HG02623 (cell line): Measurements from ENCODE around the gene CIC.

Experiments used
- ATAC-seq: cut with Tn5 transposase; IDR thresholded peaks from one replicate; pipeline ENCODE4 v1.9.1; 2021; ENCODE audit warnings: moderate library complexity; ENCODE audit not compliant: unreplicated experiment

Gene CIC

DNA sequence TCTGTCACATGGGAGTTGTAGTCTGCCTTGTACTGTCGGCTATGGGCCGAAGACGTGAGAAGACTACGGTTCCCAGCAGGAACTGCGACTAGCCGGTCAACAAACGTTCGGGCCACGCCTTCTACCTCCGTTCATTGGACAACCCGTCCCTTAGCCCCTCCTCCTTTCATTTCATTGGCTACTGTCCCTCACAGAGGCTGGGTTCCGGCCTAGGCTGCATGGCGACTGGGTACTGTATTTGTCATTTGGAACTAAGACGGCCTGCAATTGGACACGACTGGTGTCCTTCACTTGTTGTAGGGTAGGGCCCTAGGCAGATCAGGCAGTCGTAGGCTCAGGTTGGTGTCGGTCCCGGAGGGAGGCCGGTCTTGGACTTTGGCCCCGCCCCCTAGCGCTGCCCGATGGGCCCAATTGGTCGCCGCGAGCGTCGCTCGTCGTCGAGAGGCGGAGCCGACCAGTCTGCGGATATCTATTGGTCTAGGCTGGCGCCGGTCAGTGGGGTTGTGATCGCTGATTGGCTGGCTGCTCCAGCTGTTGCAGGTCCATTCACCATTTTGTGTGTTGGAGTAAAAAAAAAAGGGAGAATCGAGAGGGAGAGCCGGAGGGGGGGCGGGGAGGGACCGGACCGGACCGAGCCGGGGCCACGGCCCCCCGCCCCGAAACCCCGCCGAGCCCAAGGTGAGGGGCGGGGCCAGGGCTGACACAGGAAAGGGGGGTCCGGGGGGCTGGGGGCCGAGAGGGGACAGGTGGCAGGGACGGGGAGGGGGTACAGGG lies at the start of gene CIC:
TSS of gene CIC (plus strand) at position 549 of the 774 bp plus-strand sequence. CDS start 2,532 bp downstream, outside the sequence.
- peak; percentile 75 for ATAC-seq

GRCh38 chr19:42219812-42220750 lies 49.0 kb upstream of the CIC start, which contains the start of gene ZNF526:
Gene ZNF526 (plus strand): TSS chr19:42220312. CDS start chr19:42224404, 4,092 bp downstream.
- peak; percentile 69 for ATAC-seq

DNA sequence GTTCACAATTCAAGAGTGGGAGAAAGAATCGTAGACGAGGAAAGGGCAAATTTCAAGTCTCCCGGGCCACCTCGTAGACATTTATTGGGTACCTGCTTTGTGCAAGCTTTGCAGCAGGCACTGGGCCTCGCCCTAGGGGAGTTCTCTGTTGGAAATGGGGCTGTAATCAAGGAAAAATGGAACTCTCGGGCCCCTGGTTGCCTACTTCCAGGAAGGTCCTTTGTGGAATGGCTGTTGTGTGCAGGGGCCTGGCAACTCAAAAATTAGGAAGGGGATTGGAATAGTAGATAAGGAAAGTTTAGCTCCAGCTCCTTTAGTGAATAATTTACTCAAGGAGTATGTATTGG lies 48.3 kb upstream of the CIC start:
- no peak for ATAC-seq

- ATAC-seq = no peak
Measured at GRCh38 chr19:42224940-42225717, 43.9 kb upstream of the CIC start.

DNA sequence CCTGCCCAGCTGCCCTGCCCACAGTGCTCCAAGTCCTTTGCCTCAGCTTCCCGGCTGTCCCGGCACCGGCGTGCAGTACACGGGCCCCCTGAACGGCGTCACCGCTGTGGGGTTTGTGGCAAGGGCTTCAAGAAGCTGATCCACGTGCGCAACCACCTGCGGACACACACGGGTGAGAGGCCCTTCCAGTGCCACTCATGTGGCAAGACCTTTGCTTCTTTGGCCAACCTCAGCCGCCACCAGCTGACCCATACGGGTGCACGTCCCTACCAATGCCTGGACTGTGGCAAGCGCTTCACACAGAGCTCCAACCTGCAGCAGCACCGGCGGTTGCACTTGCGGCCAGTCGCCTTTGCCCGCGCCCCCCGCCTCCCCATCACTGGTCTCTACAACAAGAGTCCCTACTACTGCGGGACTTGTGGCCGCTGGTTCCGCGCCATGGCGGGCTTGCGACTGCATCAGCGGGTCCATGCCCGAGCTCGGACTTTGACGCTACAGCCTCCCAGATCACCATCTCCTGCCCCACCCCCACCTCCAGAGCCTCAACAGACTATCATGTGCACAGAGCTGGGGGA lies 43.2 kb upstream of the CIC start:
- no peak for ATAC-seq

- ATAC-seq = no peak
Measured at GRCh38 chr19:42226886-42227285, 42.2 kb upstream of the CIC start.

GRCh38 chr19:42228641-42229040 lies 40.4 kb upstream of the CIC start:
- no peak for ATAC-seq

DNA sequence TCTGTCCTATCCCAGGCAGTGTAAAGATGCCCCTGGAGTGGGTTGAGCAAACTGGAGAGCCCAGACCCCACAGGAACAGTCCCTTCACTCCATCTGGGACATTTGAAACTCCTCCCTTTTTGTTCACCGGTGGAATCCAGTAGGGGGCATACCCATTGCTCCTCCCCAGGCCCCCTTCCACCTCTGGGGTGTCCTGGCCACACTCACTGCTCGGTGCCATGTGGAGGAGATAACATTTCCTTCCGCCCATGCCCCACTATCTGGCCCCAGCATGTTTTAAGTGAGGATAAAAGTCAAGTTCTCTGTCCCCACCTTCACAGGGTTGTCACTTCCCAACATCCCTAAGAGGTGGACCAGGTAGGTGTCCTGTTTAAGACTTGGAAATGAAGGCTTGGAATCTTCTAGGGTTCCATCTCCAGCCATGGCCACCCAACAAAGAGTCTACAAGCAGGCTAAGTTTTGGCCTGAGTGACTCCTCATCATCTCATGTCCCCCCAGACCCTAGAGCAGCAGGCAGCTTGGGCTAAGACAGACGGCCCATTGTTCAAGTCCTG lies 39.7 kb upstream of the CIC start:
- ATAC-seq = no peak

DNA sequence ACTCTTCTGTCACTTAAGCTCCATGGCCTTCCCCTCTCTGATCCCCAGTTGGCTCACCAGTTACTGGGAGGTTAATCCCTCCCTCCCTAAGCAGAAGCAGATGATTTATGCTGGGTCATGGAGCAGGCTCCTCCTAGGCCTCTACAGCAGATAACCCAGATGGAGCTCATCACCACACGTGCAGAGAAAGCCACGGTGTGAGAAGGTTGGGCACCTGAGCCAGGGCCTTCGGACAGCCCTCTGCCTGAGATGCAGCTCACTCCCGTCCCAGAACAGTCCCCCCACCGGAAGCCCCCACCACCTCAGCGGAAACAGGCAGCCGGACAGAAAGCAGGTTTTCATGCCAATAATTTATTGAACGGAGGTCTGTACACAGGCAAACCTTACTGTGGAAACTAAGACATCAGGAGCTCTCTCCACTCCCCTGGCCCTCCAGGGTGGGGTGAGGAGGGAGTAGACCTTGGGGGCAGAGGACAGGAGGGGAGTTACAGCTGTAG lies 39.1 kb upstream of the CIC start:
- ATAC-seq = no peak

DNA sequence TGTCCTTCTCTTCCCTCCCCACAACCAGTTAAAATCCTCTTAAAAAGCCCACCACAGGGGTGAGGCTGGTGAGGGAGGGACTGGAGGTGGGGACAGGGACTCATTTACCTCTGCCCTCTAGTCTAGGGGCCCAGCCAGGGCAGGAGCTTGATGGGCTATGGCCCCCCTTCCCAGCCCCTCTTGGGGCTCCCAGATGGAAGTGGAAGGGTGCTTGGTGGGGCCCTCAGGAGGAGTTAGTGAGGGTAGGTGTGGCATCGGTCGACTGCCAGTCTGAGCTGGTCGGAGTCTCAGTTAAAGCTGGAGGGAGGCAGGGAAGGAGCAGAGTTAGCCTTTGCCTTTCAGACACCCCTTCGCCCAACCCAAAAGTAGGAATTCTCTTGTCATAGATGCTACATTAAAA lies 38.5 kb upstream of the CIC start:
- no peak for ATAC-seq

DNA sequence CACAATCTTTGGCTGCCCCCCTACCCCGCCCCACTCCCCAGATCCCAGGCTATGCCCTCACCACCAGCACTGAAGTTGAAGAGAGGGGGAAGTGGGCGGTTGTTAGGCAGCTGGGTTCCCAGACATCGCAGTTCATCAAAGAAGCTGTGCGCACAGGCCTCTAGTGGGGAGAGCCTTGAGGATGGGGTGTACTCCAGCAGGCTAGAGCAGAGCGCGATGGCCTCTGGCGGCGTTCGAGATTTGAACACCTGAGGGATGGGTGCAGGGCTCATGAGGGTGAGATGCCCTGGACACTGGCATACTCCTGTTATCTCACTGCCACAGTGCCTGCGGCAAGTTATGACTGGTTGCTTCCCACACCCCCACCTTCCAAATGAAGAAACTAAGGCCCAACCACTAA lies 36.6 kb upstream of the CIC start:
- no peak for ATAC-seq

- no peak for ATAC-seq
Measured at GRCh38 chr19:42233106-42233505, 35.9 kb upstream of the CIC start.

DNA sequence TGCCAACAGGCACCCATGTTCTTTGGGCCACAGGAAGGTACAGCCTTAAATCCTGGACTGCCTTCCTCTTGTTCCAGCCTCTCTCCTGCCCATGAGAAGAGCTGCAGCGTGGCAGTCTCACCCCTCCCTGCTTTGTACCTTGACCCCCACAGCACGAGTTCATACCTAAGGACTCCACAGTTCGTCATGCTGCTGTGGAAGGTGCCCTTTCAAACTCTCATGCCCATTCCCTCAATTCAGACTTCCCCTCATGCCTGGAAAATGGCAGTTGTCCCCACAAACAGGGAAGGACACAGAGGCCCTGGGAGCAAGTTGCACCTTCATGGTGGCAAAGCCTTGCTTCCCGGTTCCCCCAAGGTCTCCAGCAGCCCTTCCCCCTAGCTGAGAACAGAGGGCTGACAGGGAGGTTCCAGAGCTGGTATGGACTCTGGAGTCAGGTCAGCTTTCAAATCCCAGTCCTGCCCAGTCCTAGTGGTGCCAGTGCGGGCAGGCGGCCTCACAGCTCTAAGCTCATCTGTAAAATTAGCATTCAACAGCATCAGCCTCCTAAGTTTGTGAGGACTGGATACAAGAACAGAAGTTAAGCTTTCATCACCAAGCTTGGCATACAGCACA lies 35.3 kb upstream of the CIC start:
- no peak for ATAC-seq

DNA sequence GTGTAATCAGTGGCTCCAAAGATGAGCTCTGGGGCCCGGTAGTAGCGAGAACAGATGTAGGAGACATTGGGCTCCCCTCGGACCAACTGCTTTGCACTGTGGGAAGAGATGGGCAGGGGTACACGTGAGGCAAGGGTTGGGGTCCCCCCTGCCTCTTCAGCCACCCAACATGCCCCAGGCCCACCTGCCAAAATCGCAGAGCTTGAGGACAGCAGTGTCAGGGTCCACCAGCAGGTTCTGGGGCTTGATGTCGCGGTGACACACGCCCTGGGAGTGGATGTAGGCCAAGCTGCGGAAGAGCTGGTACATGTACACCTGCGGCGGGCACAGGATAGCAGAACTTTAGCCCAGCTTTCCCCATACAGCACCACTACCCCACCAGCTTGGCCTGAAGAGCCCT lies 34.7 kb upstream of the CIC start:
- ATAC-seq = no peak

DNA sequence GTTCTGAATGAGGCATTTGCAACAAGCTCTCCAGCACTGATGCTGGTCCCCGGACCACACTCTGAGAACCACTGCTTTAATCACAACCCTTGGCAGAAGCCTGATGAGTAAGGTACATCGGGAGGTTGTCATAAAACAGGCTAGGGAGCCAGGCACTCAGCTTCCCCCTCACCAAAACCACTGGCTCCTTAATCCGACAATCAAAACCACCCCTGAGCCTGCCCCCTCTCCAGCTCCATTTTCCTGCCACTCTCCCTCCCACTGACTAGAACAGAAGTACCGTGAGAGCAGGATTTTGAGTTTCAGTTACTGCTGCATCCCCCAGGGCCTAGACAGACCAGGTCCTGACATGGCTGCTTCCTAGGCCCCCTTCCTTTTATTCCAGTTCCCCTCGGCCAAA lies 33.9 kb upstream of the CIC start:
- ATAC-seq = no peak

- no peak for ATAC-seq
Measured at GRCh38 chr19:42239544-42240220, 29.4 kb upstream of the CIC start.

DNA sequence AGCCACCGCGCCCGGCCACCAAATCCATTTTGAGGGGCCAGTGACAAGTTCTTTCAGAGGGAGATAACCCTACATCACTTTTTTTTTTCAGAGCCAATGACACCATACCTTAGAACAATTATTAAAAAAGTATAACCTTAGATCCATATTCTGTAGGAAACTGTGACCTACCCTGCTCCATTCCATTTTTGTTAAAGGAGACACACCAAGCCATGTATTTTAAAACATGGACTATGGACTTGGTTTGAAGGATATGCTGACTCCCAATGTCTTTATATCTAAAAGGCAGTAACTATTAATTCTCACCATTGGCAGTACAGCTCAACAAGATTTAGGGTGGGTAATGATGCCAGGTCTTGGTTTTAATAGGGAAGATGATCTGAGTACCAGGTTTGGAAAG lies 27.8 kb upstream of the CIC start:
- ATAC-seq = no peak

DNA sequence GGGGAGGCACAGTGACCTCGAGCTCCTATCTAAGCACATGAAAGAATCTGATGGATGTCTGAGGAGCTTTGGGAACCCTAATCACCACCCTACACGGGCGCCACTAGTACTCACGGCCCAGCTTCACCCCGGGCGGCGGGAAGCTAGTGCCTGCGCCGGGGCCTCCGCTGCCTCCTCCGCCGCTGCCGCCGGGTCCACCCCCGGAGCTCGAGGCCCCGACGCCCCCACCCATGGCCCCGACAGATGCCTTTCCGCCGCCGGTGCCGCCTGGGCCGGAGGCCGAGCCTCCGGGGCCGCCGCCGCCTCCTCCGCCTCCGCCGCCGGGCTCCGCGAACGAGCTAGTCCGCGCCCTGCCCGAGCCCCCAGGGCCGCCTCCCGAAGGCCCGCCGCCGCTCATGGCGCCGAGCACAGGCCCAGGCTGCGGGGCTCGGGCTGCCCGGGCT lies 27.0 kb upstream of the CIC start:
- ATAC-seq = no peak
